OCI-LY1 (cell line): ENCODE data around the gene MID1.

Source experiments
- H2AFZ ChIP-seq: fragments of 200-600 bp; sonication (generic), shearing (Covaris generic); 2 replicates; pipeline ENCODE4 v1.6.0; 2014; ENCODE audit warnings: antibody characterized with exemption, mild to moderate bottlenecking, low read length
- H3F3A ChIP-seq: fragments of 200-600 bp; sonication (generic), shearing (Covaris generic); 2 replicates; pipeline ENCODE4 v1.6.0; 2014; ENCODE audit warnings: mild to moderate bottlenecking, antibody characterized with exemption, low read length, moderate library complexity; ENCODE audit not compliant: insufficient read depth
- H3K27ac ChIP-seq: fragments of 200-600 bp; sonication (generic); 2 replicates; pipeline ENCODE4 v1.5.1; 2014; ENCODE audit warnings: low read length, mixed run types, mild to moderate bottlenecking, low read depth; ENCODE audit not compliant: poor library complexity, severe bottlenecking
- H3K27me3 ChIP-seq: fragments of 200-600 bp; sonication (generic); 2 replicates; pipeline ENCODE4 v1.6.0; 2014; ENCODE audit warnings: antibody characterized with exemption, mild to moderate bottlenecking, low read length, moderate library complexity; ENCODE audit not compliant: insufficient read depth
- H3K36me3 ChIP-seq: fragments of 200-600 bp; sonication (generic); 2 replicates; pipeline ENCODE4 v1.6.1; 2014; ENCODE audit warnings: mild to moderate bottlenecking, antibody characterized with exemption, low read length, moderate library complexity, mixed read lengths; ENCODE audit not compliant: insufficient read depth
- H3K4me1 ChIP-seq: fragments of 200-600 bp; sonication (generic); 2 replicates; pipeline ENCODE4 v1.5.1; 2014; ENCODE audit warnings: mild to moderate bottlenecking, low read length, moderate library complexity; ENCODE audit not compliant: insufficient read depth, severe bottlenecking
- H3K4me2 ChIP-seq: fragments of 200-600 bp; sonication (generic), shearing (Covaris generic); 2 replicates; pipeline ENCODE4 v1.6.1; 2014; ENCODE audit warnings: low read length
- H3K4me3 ChIP-seq: fragments of 200-600 bp; sonication (generic); 2 replicates; pipeline ENCODE4 v1.5.1; 2014; ENCODE audit warnings: low read length, low read depth, mild to moderate bottlenecking, mixed read lengths; ENCODE audit not compliant: poor library complexity, severe bottlenecking
- H3K79me2 ChIP-seq: fragments of 200-600 bp; shearing (Covaris generic); 2 replicates; pipeline ENCODE4 v1.6.1; 2016; ENCODE audit warnings: mixed run types, low read length, mixed read lengths; ENCODE audit not compliant: insufficient read depth
- H3K9ac ChIP-seq: fragments of 200-600 bp; sonication (generic), shearing (Covaris generic); 2 replicates; pipeline ENCODE4 v1.6.1; 2014; ENCODE audit warnings: mild to moderate bottlenecking, low read length, mixed read lengths
- H3K9me2 ChIP-seq: fragments of 200-600 bp; sonication (generic), shearing (Covaris generic); 2 replicates; pipeline ENCODE4 v1.6.1; 2014; ENCODE audit warnings: low read depth, mild to moderate bottlenecking, low read length, mixed read lengths
- H3K9me3 ChIP-seq: fragments of 200-600 bp; shearing (Covaris generic); 2 replicates; pipeline ENCODE4 v1.6.1; 2014; ENCODE audit warnings: low read length, mixed read lengths
- H4K20me1 ChIP-seq: fragments of 200-600 bp; sonication (generic), shearing (Covaris generic); 2 replicates; pipeline ENCODE4 v1.6.0; 2016; ENCODE audit warnings: mild to moderate bottlenecking, low read length; ENCODE audit not compliant: insufficient read depth
- EZH2 ChIP-seq: fragments of 200-600 bp; sonication (generic), shearing (Covaris generic); IDR thresholded peaks from 2 replicates; pipeline ENCODE4 v1.8.0; 2017; ENCODE audit warnings: borderline replicate concordance, mixed run types, mild to moderate bottlenecking, antibody characterized with exemption, low read length, moderate library complexity, mixed read lengths
- TF ChIP-seq, protein P1 (sequence below): fragments of 200-600 bp; sonication (generic), shearing (Covaris generic); IDR thresholded peaks from 2 replicates; pipeline ENCODE4 v1.5.1; 2017; ENCODE audit warnings: mild to moderate bottlenecking, antibody characterized with exemption, low read length, moderate library complexity, mixed read lengths

Gene MID1

DNA sequence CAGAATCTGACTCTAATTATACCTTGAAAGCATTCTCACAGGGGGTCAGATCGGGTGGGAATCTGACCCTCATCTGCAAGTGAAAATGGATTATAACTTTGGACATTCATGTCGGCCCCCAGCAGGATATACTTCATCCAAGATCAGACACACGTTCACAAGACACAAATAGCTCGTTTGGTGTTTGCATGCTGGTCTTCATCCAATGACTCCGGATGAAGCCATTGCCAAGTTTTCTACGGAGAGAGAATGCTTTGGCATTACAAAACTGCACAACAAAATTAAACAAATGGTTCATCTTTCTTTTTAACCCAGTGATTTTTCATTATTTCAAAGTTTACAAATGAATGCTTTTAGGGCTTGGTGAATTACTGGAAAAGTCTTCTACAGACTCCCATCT is 105.5 kb downstream of the MID1 start:
- H3K4me3 ChIP-seq = no peak overlapping the region
- no peak overlapping the region for H3K4me2 ChIP-seq
- no peaks in the 10 kb centered on the region for H3K9me2 ChIP-seq
- no peak for TF ChIP-seq EZH2
- TF ChIP-seq, protein P1, sequence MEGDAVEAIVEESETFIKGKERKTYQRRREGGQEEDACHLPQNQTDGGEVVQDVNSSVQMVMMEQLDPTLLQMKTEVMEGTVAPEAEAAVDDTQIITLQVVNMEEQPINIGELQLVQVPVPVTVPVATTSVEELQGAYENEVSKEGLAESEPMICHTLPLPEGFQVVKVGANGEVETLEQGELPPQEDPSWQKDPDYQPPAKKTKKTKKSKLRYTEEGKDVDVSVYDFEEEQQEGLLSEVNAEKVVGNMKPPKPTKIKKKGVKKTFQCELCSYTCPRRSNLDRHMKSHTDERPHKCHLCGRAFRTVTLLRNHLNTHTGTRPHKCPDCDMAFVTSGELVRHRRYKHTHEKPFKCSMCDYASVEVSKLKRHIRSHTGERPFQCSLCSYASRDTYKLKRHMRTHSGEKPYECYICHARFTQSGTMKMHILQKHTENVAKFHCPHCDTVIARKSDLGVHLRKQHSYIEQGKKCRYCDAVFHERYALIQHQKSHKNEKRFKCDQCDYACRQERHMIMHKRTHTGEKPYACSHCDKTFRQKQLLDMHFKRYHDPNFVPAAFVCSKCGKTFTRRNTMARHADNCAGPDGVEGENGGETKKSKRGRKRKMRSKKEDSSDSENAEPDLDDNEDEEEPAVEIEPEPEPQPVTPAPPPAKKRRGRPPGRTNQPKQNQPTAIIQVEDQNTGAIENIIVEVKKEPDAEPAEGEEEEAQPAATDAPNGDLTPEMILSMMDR = no peak
- H2AFZ ChIP-seq = no peak overlapping the region
- no peaks in the 10 kb centered on the region for H3K9me3 ChIP-seq
- no peaks in the 10 kb centered on the region for H3K4me1 ChIP-seq
- H3K36me3 ChIP-seq = no peaks in the 10 kb centered on the region
- no peak overlapping the region for H3K27ac ChIP-seq
- no peaks in the 10 kb centered on the region for H3K79me2 ChIP-seq
- H3K27me3 ChIP-seq = no peaks in the 10 kb centered on the region
- no peak overlapping the region for H3K9ac ChIP-seq
- no peaks in the 10 kb centered on the region for H3F3A ChIP-seq
- H4K20me1 ChIP-seq = no peaks in the 10 kb centered on the region

DNA sequence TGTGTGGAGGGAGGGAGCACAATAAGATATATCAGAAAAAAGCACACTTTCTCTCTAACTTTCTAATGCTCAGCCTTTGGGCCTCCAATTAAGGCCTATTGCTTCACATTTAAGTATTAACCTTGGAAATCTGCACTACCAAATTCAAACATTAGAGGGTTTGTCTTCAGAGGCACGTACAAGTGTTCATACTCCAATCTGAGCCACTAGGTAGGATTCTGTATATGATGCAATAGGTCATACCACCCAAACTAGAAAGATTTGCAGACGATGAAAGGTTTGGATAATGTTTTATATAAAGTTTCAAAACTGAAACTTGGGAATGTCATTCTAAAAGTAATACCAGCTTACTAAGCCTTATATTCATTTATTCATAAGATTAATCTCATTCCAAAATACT is 106.4 kb downstream of the MID1 start:
- no peaks in the 10 kb centered on the region for H3K36me3 ChIP-seq
- no peak overlapping the region for H3K4me3 ChIP-seq
- no peaks in the 10 kb centered on the region for H3K9me3 ChIP-seq
- H3K4me1 ChIP-seq = no peaks in the 10 kb centered on the region
- TF ChIP-seq, protein P1 = no peak
- TF ChIP-seq EZH2 = no peak
- no peak overlapping the region for H3K27ac ChIP-seq
- no peak overlapping the region for H3K9ac ChIP-seq
- no peak overlapping the region for H3K4me2 ChIP-seq
- no peak overlapping the region for H2AFZ ChIP-seq
- H3K79me2 ChIP-seq = no peaks in the 10 kb centered on the region
- no peaks in the 10 kb centered on the region for H3K9me2 ChIP-seq
- no peaks in the 10 kb centered on the region for H3F3A ChIP-seq
- H4K20me1 ChIP-seq = no peaks in the 10 kb centered on the region
- no peaks in the 10 kb centered on the region for H3K27me3 ChIP-seq

DNA sequence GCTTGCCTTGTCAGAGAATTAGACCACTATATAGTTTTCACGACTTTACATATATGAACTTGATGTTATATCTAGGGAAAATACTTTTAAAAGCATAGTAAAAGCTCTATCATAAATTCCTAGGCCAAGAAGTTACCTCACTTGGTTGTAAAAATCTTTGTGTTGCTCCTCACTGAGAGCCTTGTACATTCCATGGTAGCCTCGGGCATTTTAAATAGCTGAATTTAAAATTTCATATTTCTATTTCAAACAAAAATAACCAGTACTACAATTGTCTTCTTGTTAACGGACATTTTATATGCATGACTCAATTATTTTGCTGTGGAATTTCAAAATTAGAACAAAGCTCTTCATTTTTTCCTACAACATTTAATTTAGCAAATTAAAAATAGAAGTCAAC is 107.6 kb downstream of the MID1 start:
- H3K9me3 ChIP-seq = no peaks in the 10 kb centered on the region
- H3K9ac ChIP-seq = no peak overlapping the region
- H3K27ac ChIP-seq = no peak overlapping the region
- no peaks in the 10 kb centered on the region for H3K4me1 ChIP-seq
- H4K20me1 ChIP-seq = no peaks in the 10 kb centered on the region
- H3K36me3 ChIP-seq = no peaks in the 10 kb centered on the region
- H3F3A ChIP-seq = no peaks in the 10 kb centered on the region
- TF ChIP-seq, protein P1 = no peak
- TF ChIP-seq EZH2 = no peak
- no peaks in the 10 kb centered on the region for H3K79me2 ChIP-seq
- no peaks in the 10 kb centered on the region for H3K9me2 ChIP-seq
- no peak overlapping the region for H2AFZ ChIP-seq
- no peak overlapping the region for H3K4me2 ChIP-seq
- no peaks in the 10 kb centered on the region for H3K27me3 ChIP-seq
- no peak overlapping the region for H3K4me3 ChIP-seq
